ENCODE results near the gene BBS9.
"Not testable (repeated sequence)": the region's sequence is repeated elsewhere in the genome, so short reads cannot be mapped to it uniquely, and the experiment has no call there.

Gene BBS9

DNA sequence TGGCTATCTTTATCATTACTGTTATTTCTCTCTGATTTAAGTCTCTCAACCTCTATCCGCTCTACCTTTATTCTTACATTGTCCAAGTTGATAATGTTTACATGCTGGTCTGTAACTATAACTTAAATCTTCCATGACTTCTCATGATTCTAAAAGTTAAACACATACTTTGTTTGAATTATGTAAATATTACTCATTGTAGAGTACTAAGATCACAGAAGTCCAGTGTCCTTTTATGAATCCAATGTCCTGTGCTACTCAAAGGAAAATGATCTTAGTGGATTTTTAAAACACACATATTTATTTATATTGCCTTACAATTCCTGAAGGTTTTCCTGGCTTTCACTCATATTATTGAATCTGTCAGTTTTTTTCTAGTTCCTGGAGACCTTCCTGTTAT is 70.9 kb downstream of the BBS9 start:
- DNase-seq = no peak

DNA sequence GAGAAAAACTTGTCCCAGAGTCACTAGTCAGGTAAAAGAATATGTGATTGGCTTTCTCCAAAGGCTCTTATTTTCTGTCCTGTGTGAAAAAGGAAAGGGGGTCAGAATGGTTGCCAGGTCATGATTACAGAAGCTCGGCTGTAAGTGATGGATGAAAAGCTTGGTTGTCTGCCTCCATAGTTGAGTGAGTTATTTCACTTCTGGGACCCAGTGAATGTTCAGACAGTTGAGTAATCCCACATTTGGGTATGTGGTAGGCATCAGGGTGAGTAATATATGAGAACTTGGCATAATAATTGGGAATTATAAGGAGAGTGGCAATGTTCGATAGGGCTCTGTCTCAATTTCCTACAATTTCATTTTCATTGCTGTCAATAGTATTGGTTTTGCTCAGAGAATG is 72.5 kb downstream of the BBS9 start:
- no peak for DNase-seq

DNA sequence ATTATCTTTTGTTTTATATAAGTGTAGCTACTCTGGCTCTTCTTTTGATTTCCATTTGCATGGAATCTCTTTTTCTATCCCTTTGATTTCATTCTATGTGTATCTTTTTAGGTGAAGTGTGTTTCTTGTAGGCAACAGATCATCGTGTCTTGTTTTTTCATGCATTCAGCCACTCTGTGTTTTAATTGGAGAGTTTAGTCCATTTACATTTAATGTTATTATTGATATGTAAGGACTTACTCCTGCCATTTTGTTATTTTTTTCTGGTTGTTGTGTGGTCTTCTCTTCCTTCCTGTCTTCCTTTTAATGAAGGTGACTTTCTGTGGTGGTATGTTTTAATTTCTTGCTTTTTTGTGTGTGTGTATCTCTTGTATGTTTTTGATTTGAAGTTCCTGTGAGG is 81.6 kb downstream of the BBS9 start:
- no peak for DNase-seq

DNA sequence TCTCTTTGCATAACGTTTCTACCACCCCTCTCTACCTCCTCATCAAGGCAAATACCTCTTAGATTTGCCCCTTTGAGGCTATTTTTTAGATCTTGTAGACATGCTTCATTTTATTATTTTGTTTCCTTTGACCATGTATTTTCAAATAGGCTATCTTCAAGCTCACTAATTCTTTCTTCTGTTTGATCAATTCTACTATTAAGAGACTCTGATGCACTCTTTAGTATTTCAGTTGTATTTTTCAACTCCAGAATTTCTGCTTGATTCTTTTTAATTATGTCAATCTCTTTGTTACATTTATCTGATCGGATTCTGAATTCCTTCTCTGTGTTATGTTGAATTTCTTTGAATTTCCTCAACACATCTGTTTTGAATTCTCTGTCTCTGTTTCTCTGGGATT is 82.8 kb downstream of the BBS9 start:
- no peak for DNase-seq

DNA sequence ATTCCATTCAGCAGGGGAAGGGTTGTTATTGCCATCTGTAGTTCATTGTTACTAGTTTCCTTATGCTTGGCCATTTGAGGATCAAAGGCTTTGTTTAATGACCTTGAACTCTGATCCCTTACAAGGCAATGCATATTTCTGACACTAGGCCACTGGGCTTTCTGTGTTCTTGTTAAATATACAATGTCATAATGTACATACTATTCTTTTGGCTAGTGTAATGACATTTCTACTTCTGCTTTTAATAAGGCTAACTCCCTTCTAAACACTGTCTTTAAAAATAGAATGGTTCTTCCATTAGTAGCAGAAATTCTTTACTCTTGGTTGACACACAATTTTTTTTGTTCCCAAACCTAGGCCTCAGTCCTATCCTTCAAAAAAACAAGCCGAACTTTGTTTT is 86.6 kb downstream of the BBS9 start:
- DNase-seq = no peak

DNA sequence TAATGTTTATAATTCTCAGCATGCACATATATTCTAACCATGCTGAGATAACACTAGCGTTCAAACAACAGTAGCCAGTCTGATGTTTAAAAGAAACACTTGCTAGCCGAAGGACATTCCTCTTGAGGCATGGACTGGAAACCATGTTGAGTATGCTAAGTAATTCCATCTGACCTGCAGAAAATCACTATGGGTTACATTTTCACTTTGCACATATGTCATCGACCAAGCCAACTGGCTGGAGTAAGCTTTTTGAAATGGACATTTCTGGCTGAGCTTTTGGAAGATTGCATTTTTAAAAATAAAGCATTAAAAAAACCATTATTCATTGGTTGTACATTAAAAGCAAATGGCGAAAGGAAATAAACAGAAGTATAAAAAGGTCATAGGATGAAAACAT is 88.2 kb downstream of the BBS9 start:
- DNase-seq = no peak

DNA sequence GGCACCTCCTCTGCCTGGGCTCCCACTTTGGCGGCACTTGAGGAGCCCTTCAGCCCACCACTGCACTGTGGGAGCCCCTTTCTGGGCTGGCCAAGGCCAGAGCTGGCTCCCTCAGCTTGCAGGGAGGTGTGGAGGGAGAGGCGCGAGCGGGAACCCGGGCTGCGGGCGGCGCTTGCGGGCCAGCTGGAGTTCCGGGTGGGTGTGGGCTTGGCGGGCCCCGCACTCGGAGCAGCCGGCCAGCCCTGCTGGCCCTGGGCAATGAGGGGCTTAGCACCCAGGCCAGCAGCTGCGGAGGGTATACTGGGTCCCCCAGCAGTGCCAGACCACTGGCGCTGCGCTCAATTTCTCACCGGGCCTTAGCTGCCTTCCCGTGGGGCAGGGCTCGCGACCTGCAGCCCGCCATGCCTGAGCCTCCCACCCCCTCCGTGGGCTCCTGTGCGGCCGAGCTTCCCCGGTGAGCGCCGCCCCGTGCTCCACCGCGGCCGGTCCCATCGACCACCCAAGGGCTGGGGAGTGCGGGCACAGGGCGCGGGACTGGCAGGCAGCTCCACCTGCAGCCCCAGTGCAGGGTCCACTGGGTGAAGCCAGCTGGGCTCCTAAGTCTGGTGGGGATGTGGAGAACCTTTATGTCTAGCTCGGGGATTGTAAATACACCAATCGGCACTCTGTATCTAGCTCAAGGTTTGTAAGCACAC is 89.6 kb downstream of the BBS9 start:
- DNase-seq = not testable (repeated sequence)

DNA sequence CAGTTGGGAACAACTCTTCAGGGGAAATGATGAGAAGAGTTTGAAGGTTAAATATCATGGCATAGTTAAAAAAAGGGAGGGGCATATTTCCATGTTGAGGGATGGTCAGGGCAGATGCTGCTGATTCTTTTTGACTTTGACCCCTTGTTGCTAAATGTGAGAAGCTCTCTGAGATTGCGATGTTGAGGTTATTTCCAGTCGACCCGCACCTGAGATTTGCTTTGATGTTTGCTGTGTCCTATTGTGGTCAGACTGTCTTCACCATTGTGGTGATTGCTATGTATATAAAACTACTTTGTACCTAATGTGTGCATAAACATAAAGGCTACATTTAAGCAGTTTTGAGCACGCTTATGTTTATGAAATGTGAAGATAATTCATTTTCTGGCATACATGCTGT is 90.9 kb downstream of the BBS9 start:
- no peak for DNase-seq

DNA sequence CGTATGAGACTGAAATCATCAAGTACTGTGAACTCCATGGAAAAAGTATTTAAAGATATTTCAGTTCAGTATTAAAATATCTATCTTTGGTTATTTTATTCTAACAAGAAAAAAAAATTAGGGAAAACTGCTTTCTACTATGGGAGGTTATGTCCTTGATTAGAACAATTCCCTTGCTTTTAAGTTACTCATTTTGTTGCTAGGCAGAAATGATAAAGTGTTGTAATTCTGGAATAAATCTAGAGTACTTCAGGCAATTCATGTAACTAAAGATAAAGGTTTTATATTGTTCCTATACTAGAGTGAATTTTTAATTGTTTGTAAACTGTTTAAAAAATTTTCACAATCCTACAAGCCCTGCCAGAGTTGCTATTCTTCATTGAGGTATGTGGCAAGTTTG is 92.0 kb downstream of the BBS9 start:
- DNase-seq = no peak

DNA sequence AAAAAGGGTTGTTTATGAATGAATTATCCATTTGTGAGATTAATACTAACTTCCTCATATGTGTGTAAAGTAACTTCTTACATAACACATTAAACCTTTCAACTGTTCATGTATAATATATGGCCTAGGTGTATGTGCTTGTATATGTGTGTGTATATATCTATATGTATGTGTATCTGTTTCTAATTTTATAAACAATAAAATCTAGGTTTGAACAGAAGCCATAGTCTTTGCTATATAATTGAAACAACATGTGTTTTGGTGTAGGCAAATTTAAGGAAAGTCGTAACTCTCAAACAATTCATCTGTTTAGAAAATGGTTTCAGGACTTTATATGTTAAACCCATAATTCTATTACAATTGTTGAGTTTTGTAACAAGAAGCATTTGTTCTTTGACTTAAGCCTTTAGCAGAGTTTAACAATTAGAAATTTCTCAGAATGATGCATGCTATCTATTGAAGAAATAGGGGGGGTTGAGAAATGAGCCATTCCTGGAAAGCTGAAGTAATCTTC is 103.3 kb downstream of the BBS9 start:
- DNase-seq = no peak

DNA sequence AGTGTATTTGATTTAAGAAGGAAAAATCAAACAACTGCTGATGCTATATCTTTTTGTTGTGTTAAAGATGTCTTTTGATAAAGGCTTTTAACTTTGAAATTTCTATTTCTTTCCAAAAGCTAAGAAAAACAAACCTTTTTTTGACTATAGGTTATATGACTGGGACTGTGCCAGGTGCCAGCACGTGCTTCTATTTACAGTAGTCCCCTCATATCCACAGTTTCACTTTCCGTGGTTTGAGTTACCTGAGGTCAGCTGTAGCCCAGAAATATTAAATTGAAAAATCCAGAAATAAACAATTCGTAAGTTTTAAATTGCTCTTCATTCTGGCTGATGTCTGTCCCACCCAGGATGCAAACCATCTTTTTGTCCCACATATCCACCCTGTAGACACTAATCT is 104.3 kb downstream of the BBS9 start:
- DNase-seq = no peak

DNA sequence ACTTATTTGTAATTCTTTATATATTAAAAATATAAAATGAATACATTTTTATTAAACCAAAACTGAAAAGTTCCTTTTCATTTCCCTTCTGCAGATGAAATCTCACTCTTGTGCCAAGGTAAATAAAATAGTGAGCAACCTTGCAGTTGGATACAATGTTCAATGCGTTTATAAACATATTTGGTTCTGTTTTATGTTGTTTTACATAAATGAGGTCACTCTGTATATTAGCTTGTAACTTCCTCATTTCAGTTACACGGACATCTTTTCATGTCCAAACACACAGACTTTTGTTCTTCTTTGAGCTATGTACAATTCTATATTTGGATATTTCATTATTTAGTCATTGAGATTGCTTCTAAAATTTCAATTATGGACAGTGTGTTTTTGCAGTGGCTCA is 107.7 kb downstream of the BBS9 start:
- no peak for DNase-seq

DNA sequence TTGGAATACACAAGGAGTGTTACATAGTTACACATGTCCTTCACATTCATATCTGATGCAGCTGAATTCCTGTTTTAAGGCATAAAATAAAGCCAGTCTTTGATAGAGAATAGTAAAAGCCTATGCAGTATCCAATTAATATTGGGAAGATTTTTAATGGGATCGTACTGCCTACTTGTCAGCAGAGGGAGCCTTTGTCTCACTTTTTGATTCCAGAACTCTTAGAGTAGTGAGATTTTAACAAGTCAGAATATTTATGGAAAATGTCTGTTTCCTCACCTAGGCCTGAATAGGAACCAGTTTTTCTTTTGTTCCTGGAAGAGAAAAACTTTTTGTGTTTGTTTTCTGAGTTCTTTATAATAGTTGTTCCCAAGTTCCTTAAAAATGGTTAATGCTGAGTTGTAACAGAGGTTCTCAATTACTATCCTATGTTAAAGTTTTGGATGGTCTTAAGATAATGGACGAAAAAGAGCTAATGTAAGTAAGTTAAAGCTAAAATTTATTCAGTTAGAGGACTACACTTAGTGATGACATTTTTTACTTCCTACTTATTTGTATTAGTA is 114.0 kb downstream of the BBS9 start:
- DNase-seq = peak; percentile 33

DNA sequence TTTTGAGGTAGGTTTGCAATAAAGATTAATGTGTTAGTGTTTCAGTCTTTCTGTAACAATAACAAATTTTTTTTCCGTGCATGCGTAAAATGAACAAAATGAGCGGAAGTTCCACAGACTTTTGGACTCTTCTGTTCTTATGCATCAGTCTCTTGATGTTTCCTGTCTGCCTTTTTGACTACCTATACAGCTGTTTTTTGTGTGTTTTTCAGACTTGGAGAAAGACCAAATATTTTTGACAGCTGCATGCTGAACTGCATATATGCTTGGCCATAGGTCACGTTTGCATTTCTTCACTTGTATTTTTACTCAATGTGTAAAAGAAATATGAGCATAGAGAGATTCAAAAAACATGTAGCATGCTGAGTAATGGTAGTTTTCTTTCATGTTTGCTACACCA is 119.3 kb downstream of the BBS9 start:
- DNase-seq = no peak

DNA sequence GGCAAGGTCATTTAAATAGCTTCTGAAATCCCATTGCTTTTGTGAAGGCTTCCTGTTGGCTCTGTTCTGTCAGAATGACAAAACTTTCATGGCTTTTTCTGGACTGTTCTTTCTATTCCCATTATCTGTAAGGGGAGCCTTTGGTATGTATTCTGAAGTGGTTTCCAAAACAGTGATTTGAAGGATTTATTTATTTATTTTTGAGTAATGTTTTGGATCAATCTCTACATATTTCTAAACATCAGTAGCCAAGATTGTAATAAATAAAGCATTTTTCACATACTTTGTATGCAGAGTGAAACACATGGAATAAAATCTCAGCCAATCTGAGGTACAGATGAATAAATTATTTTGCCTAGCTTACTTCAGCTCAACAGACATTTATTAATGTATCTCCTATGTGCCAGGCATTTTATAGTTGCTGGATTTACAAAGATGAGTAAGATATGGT is 121.1 kb downstream of the BBS9 start:
- no peak for DNase-seq

DNA sequence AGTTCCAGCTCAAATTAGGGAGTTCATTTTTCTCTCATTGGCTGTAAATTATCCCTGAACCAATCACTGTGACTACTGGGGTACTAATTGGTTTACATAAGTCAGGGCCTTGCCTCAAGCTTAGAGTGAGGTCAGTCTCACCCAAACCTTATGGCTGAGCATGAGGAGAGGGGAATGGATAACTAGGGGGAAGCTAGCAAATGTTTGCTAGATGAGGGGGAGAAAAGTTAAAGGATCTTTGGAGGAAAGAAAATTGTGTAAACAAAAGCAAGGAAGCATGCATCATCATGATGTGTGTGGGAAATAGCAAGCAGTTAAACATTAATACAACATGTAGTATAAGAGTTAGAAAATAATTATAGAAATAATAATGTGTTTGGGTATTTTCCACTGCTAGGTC is 121.9 kb downstream of the BBS9 start:
- no peak for DNase-seq

DNA sequence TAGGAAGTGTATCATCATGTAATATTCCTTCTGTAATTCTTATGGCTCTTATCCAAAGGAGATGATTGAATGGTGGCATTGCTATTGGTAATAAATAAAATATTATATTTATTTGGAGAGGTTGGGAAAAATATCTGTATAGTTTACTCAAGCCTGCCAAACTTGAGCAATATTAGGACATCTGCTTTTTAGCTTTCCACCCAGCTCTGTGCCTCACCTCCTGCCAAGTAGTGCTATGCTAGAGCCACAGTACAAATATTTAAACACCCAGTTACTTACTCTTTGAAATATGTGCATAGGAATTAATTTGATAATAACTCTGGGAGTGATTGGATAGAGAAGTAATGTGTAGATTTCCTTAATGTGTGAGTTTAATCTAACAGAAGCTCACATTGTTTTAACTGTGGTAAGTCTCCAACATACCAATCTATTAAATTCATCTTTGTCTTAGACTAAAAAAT is 129.2 kb downstream of the BBS9 start:
- DNase-seq = no peak

DNA sequence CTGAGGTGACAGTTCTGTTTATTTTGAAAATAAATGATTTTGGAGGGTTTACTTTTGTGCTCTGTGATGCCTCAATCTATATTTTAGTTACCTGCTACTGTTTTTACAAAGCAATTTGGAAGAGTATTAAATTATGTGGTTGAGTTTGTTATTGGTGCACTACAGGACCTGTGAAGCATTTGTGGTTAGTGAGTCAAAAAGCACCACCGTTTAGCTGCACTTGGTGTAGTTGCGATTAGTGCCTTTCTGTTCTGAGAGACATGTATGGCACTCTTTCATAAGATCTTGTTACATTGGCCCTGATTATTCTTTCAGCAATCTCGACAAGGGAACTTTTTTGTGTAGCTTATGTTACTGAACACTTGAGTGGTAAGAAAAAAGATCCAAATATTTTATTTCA is 132.2 kb downstream of the BBS9 start:
- DNase-seq = no peak

DNA sequence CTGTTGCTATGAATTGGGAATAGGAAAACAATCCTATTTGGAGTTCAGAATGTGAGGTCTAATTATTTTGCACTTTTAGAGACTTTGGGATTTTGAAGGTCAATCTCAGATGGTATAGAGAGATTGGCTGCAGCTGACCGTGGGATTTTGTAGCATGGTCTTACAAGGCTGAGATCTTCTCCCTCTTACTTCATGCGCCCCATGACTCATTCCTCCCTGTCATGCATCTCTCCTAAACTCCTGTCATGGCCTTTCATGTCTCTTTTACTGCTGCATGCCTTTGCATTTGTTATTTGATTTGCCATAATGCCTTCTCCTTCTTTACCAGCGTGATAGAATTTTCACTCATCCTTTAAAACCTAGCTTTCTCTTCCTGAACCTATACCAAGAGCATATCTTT is 133.1 kb downstream of the BBS9 start:
- DNase-seq = no peak

DNA sequence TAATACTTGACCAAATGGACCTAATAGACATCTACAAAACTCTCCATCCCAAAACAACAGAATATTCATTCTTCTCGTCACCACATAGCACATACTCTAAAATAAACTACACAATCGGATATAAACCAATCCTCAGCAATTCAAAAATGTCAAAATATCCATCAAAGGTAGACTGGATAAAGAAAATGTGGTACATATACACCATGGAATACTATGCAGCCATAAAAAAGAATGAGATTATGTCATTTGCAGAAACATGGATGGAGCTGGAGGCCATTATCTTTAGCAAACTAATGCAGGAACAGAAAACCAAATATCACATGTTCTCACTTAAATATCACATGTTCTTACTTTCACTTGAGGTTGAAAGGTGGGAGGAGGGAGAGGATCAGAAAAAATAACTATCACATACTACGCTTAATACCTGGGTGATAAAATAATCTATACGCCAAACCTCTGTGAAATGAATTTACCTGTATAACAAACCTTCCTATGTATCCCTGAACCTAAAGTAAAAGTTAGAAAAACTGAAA is 142.5 kb downstream of the BBS9 start:
- DNase-seq = not testable (repeated sequence)

DNA sequence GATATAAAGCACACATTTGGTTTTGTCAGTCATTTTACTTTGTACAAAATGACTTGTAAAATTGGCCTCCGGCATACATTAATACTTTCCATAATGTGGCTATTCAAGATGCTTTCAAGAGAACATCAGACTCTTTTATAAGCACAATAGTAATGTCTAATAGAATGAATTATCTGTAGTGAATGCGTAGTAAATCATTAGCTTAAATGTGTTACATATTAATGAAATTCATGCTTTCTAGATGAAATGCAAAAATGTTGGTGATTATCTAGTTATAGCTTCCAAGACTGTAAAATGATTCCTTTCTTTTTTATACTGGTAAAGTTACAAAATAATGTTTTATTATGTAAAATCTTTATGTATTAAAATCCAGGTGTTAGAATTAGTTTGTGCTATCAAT is 144.0 kb downstream of the BBS9 start:
- DNase-seq = no peak

DNA sequence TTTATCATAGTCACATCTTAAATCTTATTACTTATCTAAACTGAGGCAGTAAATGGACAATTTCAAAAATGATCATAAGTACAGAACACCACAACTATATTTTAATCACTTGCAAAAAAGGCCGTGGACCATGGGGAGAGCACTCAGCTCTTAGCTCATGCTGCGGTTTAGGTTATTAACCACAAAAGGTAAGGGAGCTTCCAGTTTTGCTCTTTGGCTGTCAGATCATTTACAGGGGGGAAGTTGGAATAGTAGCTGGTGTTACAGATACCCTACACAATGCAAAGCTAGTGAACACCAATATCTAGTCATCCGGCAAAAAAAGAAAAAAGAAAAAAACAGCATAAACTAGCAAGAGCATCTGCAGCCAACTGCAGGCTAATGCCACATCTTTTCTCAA is 147.0 kb downstream of the BBS9 start:
- DNase-seq = no peak

DNA sequence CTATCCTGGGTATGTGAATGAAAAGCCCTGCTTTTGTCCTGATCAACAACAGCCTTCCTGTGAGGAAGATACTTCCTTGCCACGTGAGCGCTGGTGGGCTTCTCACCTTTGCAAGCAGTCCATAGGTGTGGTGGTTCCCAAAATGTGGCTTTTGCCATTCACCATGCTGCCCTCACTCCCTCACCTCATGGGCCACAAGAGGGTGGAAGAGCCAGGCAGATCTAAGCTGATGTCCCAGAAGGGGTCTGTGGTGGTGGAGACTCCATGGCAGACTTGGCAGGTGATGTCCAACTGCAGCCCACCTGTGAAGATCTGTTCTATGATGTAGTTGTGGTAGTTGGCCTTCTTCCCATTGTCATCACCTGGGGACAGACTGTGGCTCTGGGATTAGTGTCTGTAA is 147.4 kb downstream of the BBS9 start:
- no peak for DNase-seq

DNA sequence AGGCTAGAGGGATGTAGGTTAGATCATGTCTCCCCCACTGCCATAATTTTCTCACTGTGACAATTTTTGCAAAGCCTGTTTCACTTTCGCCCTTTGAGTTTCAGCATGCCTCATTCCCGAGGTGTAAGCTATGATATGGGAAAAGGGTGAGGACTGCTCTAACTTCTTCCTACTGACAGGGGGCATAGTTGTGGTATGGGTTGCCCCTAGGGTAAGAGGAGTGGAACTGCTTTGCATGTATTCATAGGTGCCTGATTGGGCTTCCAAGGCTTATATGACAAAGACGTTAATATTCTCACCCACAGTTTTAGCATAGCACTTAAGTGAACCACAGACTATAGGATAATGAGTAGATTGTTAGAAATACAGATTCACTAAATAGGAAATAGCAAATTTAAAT is 148.7 kb downstream of the BBS9 start:
- DNase-seq = no peak

DNA sequence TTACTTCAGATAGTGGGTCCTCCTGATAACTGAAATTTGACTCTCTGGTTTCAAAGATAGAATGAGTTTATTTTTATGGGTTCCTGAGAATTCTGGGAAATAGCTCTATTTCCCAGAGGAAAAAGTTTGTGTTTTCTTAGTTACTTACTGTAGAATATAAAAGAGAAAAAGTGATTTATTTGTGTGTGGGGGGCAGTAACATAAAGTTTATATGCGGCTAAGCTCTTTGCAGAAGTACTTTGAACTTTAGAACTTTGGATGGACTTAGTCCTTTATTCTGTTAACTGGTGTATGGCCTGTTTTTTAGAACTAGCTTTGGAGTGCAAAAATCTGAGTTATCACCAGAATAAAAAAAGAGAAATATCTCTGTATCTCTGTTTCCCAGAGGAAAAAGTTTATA is 157.1 kb downstream of the BBS9 start:
- no peak for DNase-seq
